Glutamatergic neuron (in vitro differentiated cells): ENCODE results near the gene SLC25A34. TPM values are rescaled to one million over a fixed set of nuclear protein-coding genes. Genes with fewer than 3 reads are reported as not detected.

ENCODE experiments used
- DNase-seq: peaks from one replicate; pipeline ENCODE4 v3.0.0; 2022
- H3K27ac Mint-ChIP-seq: one replicate; pipeline ENCODE4 v1.8.0; 2020; ENCODE audit warnings: mild to moderate bottlenecking, mixed read lengths, inconsistent platforms; ENCODE audit not compliant: unreplicated experiment
- H3K27me3 Mint-ChIP-seq: one replicate; pipeline ENCODE4 v1.8.0; 2020; ENCODE audit warnings: mild to moderate bottlenecking, moderate library complexity, mixed read lengths, inconsistent platforms; ENCODE audit not compliant: unreplicated experiment
- H3K36me3 Mint-ChIP-seq: one replicate; pipeline ENCODE4 v1.8.0; 2020; ENCODE audit warnings: mild to moderate bottlenecking, mixed read lengths, inconsistent platforms; ENCODE audit not compliant: unreplicated experiment
- H3K4me1 Mint-ChIP-seq: one replicate; pipeline ENCODE4 v1.8.0; 2020; ENCODE audit warnings: mild to moderate bottlenecking, low read depth, mixed read lengths, inconsistent platforms; ENCODE audit not compliant: unreplicated experiment
- H3K4me3 Mint-ChIP-seq: one replicate; pipeline ENCODE4 v1.8.0; 2020; ENCODE audit warnings: mild to moderate bottlenecking, mixed read lengths, inconsistent platforms; ENCODE audit not compliant: unreplicated experiment
- H3K9me3 Mint-ChIP-seq: one replicate; pipeline ENCODE4 v1.8.0; 2020; ENCODE audit warnings: mild to moderate bottlenecking, moderate library complexity, mixed read lengths, inconsistent platforms; ENCODE audit not compliant: unreplicated experiment
- CTCF ChIP-seq: fragments of 200-600 bp; sonication (generic); IDR thresholded peaks from one replicate; pipeline ENCODE4 v1.5.0; 2021; ENCODE audit not compliant: partially characterized antibody, unreplicated experiment
- total RNA-seq: library from RNA; stranded (reverse); fragmentation: NEBNext Ultra II Directional; extraction: Animal tissue kit (Norgen Biotek cat#: 25700); gene quantifications from one replicate; pipeline ENCODE4 v1.2.1, GENCODE V29; 2021; ENCODE audit not compliant: unreplicated experiment

The SLC25A34 gene
- total RNA-seq, 1 donor from 2014 or later: 4.1 TPM

GRCh38 chr1:15731735-15732685, 4.0 kb upstream of the SLC25A34 start:
- Mint-ChIP-seq H3K27me3 (peaks cover 5% of the 10 kb centered on the region), H3K27ac (no peak overlapping the region), H3K9me3 (peaks cover 7% of the 10 kb centered on the region), H3K36me3 (no peaks in the 10 kb centered on the region), H3K4me1 (peaks cover 15% of the 10 kb centered on the region), H3K4me3 (no peak overlapping the region)
- no peak for TF ChIP-seq CTCF
- DNase-seq: no peak

DNA sequence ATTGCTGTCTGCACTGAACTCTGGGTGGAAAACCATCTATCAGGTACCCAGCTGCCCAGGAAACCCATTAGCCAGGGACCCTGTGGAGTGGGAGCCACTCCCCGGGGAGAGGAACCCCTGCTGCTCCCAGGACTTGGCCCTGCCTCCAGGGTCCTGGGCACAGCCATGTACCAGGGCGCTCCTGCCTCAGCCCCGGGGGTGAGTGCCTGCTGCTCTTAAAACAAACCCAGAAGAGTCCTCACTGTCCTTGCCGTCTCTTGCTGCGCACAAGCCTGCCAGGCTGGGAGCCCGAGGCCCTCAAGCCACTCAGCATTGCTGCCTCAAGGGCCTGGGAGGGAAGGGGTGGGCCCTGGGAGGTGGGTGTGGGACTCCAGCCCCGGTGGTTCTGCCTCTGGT, 3.4 kb upstream of the SLC25A34 start:
- Mint-ChIP-seq H3K9me3 (peaks cover 7% of the 10 kb centered on the region), H3K4me1 (peaks cover 11% of the 10 kb centered on the region), H3K4me3 (no peak overlapping the region), H3K27me3 (peaks cover 8% of the 10 kb centered on the region), H3K27ac (no peak overlapping the region), H3K36me3 (no peaks in the 10 kb centered on the region)
- TF ChIP-seq CTCF: no peak
- no peak for DNase-seq

- Mint-ChIP-seq H3K27me3 (peaks cover 8% of the 10 kb centered on the region), H3K9me3 (peaks cover 7% of the 10 kb centered on the region), H3K27ac (no peak overlapping the region), H3K4me1 (peaks cover 7% of the 10 kb centered on the region), H3K4me3 (no peak overlapping the region), H3K36me3 (no peaks in the 10 kb centered on the region)
- TF ChIP-seq CTCF: no peak
- DNase-seq: no peak
These were observed 2.8 kb upstream of the SLC25A34 start for GRCh38 chr1:15733218-15733725.

GRCh38 chr1:15733726-15734226, 2.3 kb upstream of the SLC25A34 start:
- Mint-ChIP-seq H3K9me3 (peaks cover 7% of the 10 kb centered on the region), H3K36me3 (no peaks in the 10 kb centered on the region), H3K27ac (no peak overlapping the region), H3K4me1 (peaks cover 7% of the 10 kb centered on the region), H3K27me3 (peaks cover 8% of the 10 kb centered on the region), H3K4me3 (no peak overlapping the region)
- no peak for TF ChIP-seq CTCF
- DNase-seq: no peak

DNA sequence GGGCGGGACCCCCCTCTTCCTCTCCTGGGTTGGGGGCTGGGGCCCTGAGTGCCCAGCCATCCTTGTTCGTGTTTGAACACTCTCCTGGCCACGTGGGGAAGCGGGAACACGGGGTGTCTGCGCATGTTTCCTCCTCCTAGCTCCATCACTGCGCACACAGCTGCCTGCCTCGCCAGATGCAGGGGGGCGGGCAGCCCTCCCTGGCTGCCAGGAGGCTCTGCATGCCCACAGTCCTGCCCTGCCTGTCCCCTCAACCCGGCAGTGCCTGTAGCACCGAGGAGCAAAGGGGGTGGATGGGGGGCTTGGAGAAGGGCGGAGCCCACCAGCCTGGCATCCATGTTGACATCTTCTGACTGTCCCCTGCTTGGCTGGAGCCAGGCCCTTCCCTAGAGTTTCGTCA, 1.8 kb upstream of the SLC25A34 start:
- Mint-ChIP-seq H3K4me1 (peaks cover 7% of the 10 kb centered on the region), H3K27ac (no peak overlapping the region), H3K9me3 (peaks cover 4% of the 10 kb centered on the region), H3K36me3 (no peaks in the 10 kb centered on the region), H3K4me3 (no peak overlapping the region), H3K27me3 (peaks cover 8% of the 10 kb centered on the region)
- TF ChIP-seq CTCF: no peak
- no peak for DNase-seq
